SU-DHL-6 (cell line): ENCODE results near the gene MTRF1.

Experiments
- H2AFZ ChIP-seq: fragments of 200-600 bp; sonication (generic); 2 replicates; pipeline ENCODE4 v1.6.1; 2014; ENCODE audit warnings: low read depth, mild to moderate bottlenecking, moderate library complexity, mixed read lengths, antibody characterized with exemption, low read length; ENCODE audit not compliant: severe bottlenecking
- H3F3A ChIP-seq: fragments of 200-600 bp; shearing (Covaris generic); 2 replicates; pipeline ENCODE4 v1.6.0; 2016; ENCODE audit warnings: antibody characterized with exemption, mild to moderate bottlenecking; ENCODE audit not compliant: insufficient read depth
- H3K27ac ChIP-seq: fragments of 200-600 bp; sonication (generic); 2 replicates; pipeline ENCODE4 v1.5.1; 2016; ENCODE audit warnings: low read depth, mild to moderate bottlenecking, low read length, moderate library complexity, mixed read lengths
- H3K27me3 ChIP-seq: fragments of 200-600 bp; sonication (generic), shearing (Covaris generic); 2 replicates; pipeline ENCODE4 v1.6.0; 2014; ENCODE audit warnings: mild to moderate bottlenecking, low read length
- H3K36me3 ChIP-seq: fragments of 200-600 bp; sonication (generic); 2 replicates; pipeline ENCODE4 v1.6.1; 2014; ENCODE audit warnings: mild to moderate bottlenecking, low read length, mixed read lengths
- H3K4me2 ChIP-seq: fragments of 300-600, 200-600 bp; shearing (Covaris generic), sonication (generic); 2 replicates; pipeline ENCODE4 v1.6.0; 2014; ENCODE audit warnings: low read length, low read depth, mild to moderate bottlenecking; ENCODE audit not compliant: poor library complexity, severe bottlenecking
- H3K4me3 ChIP-seq: fragments of 200-600 bp; sonication (generic); 2 replicates; pipeline ENCODE4 v1.5.1; 2014; ENCODE audit warnings: antibody characterized with exemption, low read length, mild to moderate bottlenecking, mixed read lengths; ENCODE audit not compliant: insufficient read depth, poor library complexity, severe bottlenecking
- H3K79me2 ChIP-seq: fragments of 200-600 bp; sonication (generic); 2 replicates; pipeline ENCODE4 v1.6.1; 2014; ENCODE audit warnings: mild to moderate bottlenecking, low read length, moderate library complexity; ENCODE audit not compliant: insufficient read depth
- H3K9ac ChIP-seq: fragments of 200-600 bp; sonication (generic); 2 replicates; pipeline ENCODE4 v1.7.0; 2014; ENCODE audit warnings: mild to moderate bottlenecking, low read length
- H3K9me2 ChIP-seq: fragments of 200-600 bp; sonication (generic); replicated peaks from 2 replicates; pipeline ENCODE4 v1.6.1; 2014; ENCODE audit warnings: low read length; ENCODE audit not compliant: insufficient read depth
- H3K9me3 ChIP-seq: fragments of 200-600 bp; sonication (generic); 2 replicates; pipeline ENCODE4 v1.6.1; 2014; ENCODE audit warnings: low read length, mixed read lengths; ENCODE audit not compliant: insufficient read depth
- H4K20me1 ChIP-seq: fragments of 200-600 bp; sonication (generic); 2 replicates; pipeline ENCODE4 v1.6.1; 2014; ENCODE audit warnings: low read depth, mild to moderate bottlenecking, antibody characterized with exemption, low read length, moderate library complexity, mixed read lengths
- EZH2phosphoT487 ChIP-seq: fragments of 200-600 bp; sonication (generic), shearing (Covaris generic); conservative IDR thresholded peaks from 2 replicates; pipeline ENCODE4 v1.6.1; 2018; ENCODE audit warnings: mild to moderate bottlenecking, antibody characterized with exemption, low read length, moderate library complexity, mixed read lengths
- TF ChIP-seq, protein P1 (sequence below): fragments of 200-600 bp; sonication (generic); IDR thresholded peaks from one replicate; pipeline ENCODE4 v1.5.1; 2017; ENCODE audit warnings: antibody characterized with exemption, mild to moderate bottlenecking, low read length, moderate library complexity; ENCODE audit not compliant: insufficient read depth, poor library complexity, severe bottlenecking

The MTRF1 gene

DNA sequence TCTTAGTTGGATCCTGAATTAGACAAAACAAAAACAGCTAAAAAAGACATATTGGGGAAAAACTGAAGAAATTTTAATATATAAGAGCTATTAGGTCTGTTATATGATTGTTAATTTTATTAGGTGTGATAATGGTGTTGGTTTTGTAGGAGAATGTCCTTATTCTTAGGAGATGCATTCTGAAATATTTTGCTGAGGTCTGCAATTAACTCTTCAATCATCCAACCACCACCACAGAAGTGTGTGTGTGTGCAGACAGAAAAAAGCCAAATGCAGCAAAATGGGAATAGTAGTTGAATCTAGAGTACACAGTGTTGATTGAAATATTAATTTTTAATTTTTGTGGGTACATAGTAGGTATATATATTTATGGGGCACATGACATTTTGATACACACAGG, 56.9 kb downstream of the MTRF1 start:
- Histone ChIP-seq H3K27me3 (no peaks in the 10 kb centered on the region), H3K4me3 (no peak overlapping the region), H3K27ac (no peak overlapping the region), H3K9me3 (peaks cover 10% of the 10 kb centered on the region; the same call in 1 of the 2 replicates), H3F3A (no peaks in the 10 kb centered on the region), H2AFZ (no peak overlapping the region), H3K9ac (no peak overlapping the region), H3K36me3 (peaks cover 2% of the 10 kb centered on the region; the same call in 1 of the 2 replicates), H3K9me2 (no peaks in the 10 kb centered on the region), H4K20me1 (no peaks in the 10 kb centered on the region), H3K4me2 (no peak overlapping the region), H3K79me2 (no peaks in the 10 kb centered on the region)
- TF ChIP-seq EZH2phosphoT487, result no peak
- TF ChIP-seq, protein P1, sequence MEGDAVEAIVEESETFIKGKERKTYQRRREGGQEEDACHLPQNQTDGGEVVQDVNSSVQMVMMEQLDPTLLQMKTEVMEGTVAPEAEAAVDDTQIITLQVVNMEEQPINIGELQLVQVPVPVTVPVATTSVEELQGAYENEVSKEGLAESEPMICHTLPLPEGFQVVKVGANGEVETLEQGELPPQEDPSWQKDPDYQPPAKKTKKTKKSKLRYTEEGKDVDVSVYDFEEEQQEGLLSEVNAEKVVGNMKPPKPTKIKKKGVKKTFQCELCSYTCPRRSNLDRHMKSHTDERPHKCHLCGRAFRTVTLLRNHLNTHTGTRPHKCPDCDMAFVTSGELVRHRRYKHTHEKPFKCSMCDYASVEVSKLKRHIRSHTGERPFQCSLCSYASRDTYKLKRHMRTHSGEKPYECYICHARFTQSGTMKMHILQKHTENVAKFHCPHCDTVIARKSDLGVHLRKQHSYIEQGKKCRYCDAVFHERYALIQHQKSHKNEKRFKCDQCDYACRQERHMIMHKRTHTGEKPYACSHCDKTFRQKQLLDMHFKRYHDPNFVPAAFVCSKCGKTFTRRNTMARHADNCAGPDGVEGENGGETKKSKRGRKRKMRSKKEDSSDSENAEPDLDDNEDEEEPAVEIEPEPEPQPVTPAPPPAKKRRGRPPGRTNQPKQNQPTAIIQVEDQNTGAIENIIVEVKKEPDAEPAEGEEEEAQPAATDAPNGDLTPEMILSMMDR, result no peak

DNA sequence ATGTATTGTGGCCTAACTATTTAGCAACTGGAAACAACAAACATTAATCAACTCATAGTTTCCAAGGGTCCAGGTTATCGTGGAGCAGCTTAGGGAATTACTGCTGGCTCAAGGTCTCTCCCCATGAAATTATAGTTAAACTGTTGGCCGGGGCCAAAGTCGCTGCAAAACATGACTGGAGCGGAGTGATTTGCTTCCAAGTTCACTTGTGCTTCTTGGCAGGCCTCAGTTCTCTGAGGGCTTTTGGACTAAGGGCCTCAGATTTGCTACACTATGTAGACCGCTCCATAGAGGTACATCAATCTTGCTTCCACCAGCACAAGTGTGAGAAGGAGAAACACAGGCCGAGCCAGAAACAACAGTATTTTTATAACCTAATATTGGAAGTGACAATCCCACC, 59.6 kb downstream of the MTRF1 start:
- Histone ChIP-seq H3K79me2 (no peaks in the 10 kb centered on the region), H3K4me3 (no peak overlapping the region), H2AFZ (no peak overlapping the region), H3K9me2 (no peaks in the 10 kb centered on the region), H3K9me3 (peaks cover 16% of the 10 kb centered on the region; the same call in 1 of the 2 replicates), H3K9ac (no peak overlapping the region), H3F3A (peaks cover 15% of the 10 kb centered on the region), H3K27ac (no peak overlapping the region), H3K4me2 (no peak overlapping the region), H3K36me3 (no peaks in the 10 kb centered on the region; the same call in 1 of the 2 replicates), H4K20me1 (no peaks in the 10 kb centered on the region), H3K27me3 (no peaks in the 10 kb centered on the region)
- TF ChIP-seq EZH2phosphoT487, result no peak
- TF ChIP-seq, protein P1, result no peak

DNA sequence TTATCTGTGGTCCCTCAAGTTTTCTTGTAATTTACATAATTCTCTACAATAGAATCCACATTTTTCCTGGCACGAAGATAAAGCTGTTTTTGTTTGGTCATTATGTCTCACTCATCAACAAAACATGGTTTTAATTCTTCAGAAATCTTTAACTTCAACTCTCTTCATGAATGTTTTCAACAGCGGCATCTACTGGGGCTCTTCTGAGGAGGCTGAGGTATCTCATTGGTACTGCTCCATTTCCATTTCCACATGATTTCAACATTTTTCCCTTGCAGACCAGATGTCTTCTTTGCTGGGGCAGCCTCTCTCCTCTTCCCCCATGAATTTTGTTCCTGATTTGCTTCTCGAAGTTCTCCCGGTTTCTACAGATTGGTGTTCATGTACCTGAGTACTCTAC, 63.2 kb downstream of the MTRF1 start:
- peak overlapping the region; percentile 48 for H3K4me2 ChIP-seq
- H3K36me3 ChIP-seq, result peaks cover 2% of the 10 kb centered on the region; the same call in 1 of the 2 replicates

More for the DNA sequence above, 63.2 kb downstream of the MTRF1 start:
- no peak overlapping the region for H2AFZ ChIP-seq
- H3K9ac ChIP-seq, result no peak overlapping the region
- H3K9me3 ChIP-seq, result peaks cover 17% of the 10 kb centered on the region; the same call in 1 of the 2 replicates
- H4K20me1 ChIP-seq, result no peaks in the 10 kb centered on the region
- no peak for TF ChIP-seq EZH2phosphoT487
- TF ChIP-seq, protein P1, result no peak
- no peaks in the 10 kb centered on the region for H3K27me3 ChIP-seq
- H3F3A ChIP-seq, result peaks cover 24% of the 10 kb centered on the region
- peak overlapping the region; percentile 17 for H3K4me3 ChIP-seq
- peak overlapping the region; percentile 94 for H3K27ac ChIP-seq
- no peaks in the 10 kb centered on the region for H3K79me2 ChIP-seq
- H3K9me2 ChIP-seq, result no peaks in the 10 kb centered on the region
